GM21723 (cell line): ENCODE results near the gene CD79B.
"Not testable (repeated sequence)": the region's sequence is repeated elsewhere in the genome, so short reads cannot be mapped to it uniquely, and the experiment has no call there.

Experiments
- ATAC-seq: cut with Tn5 transposase; IDR thresholded peaks from one replicate; pipeline ENCODE4 v1.9.1; 2021; ENCODE audit warnings: mild to moderate bottlenecking, moderate library complexity; ENCODE audit not compliant: unreplicated experiment

The CD79B gene

DNA sequence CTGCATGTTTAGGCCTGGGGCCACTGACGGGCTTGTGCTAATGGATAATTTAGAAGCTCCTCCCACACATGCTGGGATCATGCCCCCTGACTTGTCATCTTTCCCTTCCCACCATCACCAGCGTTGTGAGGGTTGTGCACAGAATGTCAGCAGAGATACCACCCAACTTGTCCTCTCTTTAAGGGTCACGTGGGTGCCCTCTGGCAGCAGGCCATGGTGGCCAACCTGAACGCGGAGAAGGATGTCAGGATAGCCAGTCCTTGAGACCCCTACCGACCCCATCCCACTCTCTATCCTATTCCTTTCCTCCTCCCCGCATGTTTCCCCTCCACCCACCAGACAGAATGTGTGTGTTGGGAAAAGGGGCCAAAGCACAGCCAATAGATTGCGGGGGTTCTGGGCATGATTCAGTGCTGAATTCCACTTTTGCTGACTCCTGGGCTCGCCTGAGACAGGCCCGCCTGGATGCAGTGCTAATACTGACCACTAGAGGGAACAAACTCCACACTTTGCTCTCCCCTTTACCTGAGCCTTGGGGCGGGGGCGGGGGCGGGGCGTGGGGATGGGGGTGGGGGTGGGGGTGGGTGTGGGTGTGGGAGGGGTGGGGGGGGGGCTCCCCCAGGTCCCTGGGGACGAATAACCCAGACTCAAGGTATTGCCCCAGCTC, 50.1 kb downstream of the CD79B start, which contains the start of gene GH2:
Gene GH2 (minus strand): TSS at position 10 of the 667 bp plus-strand sequence. CDS start 143 bp downstream, outside the sequence.
- ATAC-seq = no peak

DNA sequence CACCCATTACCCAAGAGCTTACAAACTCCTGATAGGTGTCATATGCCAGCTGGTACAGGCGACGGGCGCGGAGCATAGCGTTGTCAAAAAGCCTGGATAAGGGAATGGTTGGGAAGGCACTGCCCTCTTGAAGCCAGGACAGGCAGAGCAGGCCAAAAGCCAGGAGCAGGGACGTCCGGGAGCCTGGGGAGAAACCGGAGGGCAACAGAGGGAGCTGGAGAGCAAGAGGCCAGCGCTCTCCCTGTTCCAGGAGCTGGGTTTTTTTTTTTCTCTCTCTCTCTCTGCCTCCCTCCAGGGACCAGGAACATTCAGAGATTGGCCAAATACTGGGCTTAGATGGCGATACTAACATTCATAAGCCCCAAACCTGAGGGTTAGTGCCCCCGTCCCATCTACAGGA, 50.8 kb downstream of the CD79B start:
- not testable (repeated sequence) for ATAC-seq

GRCh38 chr17:63880706-63881105, 51.4 kb downstream of the CD79B start:
- no peak for ATAC-seq
